ENCODE data around the gene LRRC34. TPM values are rescaled to one million over a fixed set of nuclear protein-coding genes. Genes with fewer than 3 reads are reported as not detected.

Gene LRRC34
- polyA plus RNA-seq, 1 donor (not counting 4 experiments of a cell fraction or from before 2014, with no cell fraction given), result 0.43 TPM

- dilution Hi-C loops (cut with MboI; ENCODE audit: extremely low pct_ligation_motif_present, low sequenced_read_pairs), result no loop called here
- Histone ChIP-seq H3K4me2 (ENCODE audit: control insufficient read depth, extremely low read depth, insufficient read depth, low read depth, low read length) (no peak overlapping the region), H3K4me1 (ENCODE audit: control insufficient read depth, extremely low read depth, insufficient read depth, low read length) (peaks cover 7% of the 10 kb centered on the region), H3K9me1 (ENCODE audit: control insufficient read depth, extremely low read depth, insufficient read depth, low read length) (no peaks in the 10 kb centered on the region), H4K20me1 (ENCODE audit: control insufficient read depth, extremely low read depth, insufficient read depth, low read length) (no peaks in the 10 kb centered on the region), H3K27ac (ENCODE audit: control insufficient read depth, insufficient read depth, low read length) (no peak overlapping the region), H3K9ac (ENCODE audit: control insufficient read depth, extremely low read depth, insufficient read depth, low read length) (no peak overlapping the region), H3K36me3 (ENCODE audit: control insufficient read depth in 2 of 2, extremely low read depth in 1 of 2, insufficient read depth in 2 of 2, low read length in 2 of 2) (no peaks in the 10 kb centered on the region), H3K27me3 (ENCODE audit: control insufficient read depth, extremely low read depth, insufficient read depth, low read length) (no peaks in the 10 kb centered on the region), H3K9me3 (ENCODE audit: control insufficient read depth, low read depth, low read length) (no peaks in the 10 kb centered on the region), H2AFZ (ENCODE audit: control insufficient read depth, low read length) (no peak overlapping the region), H3K79me2 (ENCODE audit: control insufficient read depth, insufficient read depth, low read length) (no peaks in the 10 kb centered on the region), H3K4me3 (ENCODE audit: control insufficient read depth in 2 of 3, extremely low read depth in 1 of 3, insufficient read depth in 2 of 3, low read depth in 1 of 3, low read length in 3 of 3) (no peak overlapping the region)
- TF ChIP-seq EZH2 (IDR thresholded peaks at IDR 0.05; ENCODE audit: low read length), result no peak
- DNase-seq (ENCODE audit: low read depth, low spot score) (no peak), FAIRE-seq (no peak)
Measured at GRCh38 chr3:169809230-169809795, 3.4 kb downstream of the LRRC34 start.

DNA sequence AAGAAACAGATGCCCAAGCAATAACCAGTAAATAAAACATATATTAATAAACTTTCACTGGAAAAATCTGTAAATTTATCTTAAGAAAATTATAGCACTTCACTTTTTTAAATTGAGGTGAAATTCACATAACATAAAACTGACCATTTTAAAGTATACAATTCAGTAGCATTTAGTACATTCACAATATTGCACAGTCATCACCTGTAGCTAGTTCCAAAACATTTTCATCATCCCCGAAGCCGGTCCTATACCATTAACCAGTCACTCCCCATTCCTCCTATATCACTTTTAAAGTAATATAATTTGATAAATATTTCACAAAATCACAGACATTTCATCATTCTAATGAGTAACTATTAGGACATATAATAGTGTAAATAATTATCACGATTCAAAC is 8.0 kb downstream of the LRRC34 start:
- Histone ChIP-seq H3K4me1 (ENCODE audit: control insufficient read depth, extremely low read depth, insufficient read depth, low read length) (no peaks in the 10 kb centered on the region), H3K27ac (ENCODE audit: control insufficient read depth, insufficient read depth, low read length) (no peak overlapping the region), H2AFZ (ENCODE audit: control insufficient read depth, low read length) (no peak overlapping the region), H3K9ac (ENCODE audit: control insufficient read depth, extremely low read depth, insufficient read depth, low read length) (no peak overlapping the region), H3K4me2 (ENCODE audit: control insufficient read depth, extremely low read depth, insufficient read depth, low read depth, low read length) (no peak overlapping the region), H3K27me3 (ENCODE audit: control insufficient read depth, extremely low read depth, insufficient read depth, low read length) (no peaks in the 10 kb centered on the region), H3K4me3 (ENCODE audit: control insufficient read depth in 2 of 3, extremely low read depth in 1 of 3, insufficient read depth in 2 of 3, low read depth in 1 of 3, low read length in 3 of 3) (no peak overlapping the region), H3K36me3 (ENCODE audit: control insufficient read depth in 2 of 2, extremely low read depth in 1 of 2, insufficient read depth in 2 of 2, low read length in 2 of 2) (no peaks in the 10 kb centered on the region), H3K9me1 (ENCODE audit: control insufficient read depth, extremely low read depth, insufficient read depth, low read length) (no peaks in the 10 kb centered on the region), H4K20me1 (ENCODE audit: control insufficient read depth, extremely low read depth, insufficient read depth, low read length) (no peaks in the 10 kb centered on the region), H3K79me2 (ENCODE audit: control insufficient read depth, insufficient read depth, low read length) (no peaks in the 10 kb centered on the region), H3K9me3 (ENCODE audit: control insufficient read depth, low read depth, low read length) (no peaks in the 10 kb centered on the region)
- dilution Hi-C loops (cut with MboI; ENCODE audit: extremely low pct_ligation_motif_present, low sequenced_read_pairs), result no loop called here
- TF ChIP-seq EZH2 (IDR thresholded peaks at IDR 0.05; ENCODE audit: low read length), result no peak
- FAIRE-seq (no peak), DNase-seq (ENCODE audit: low read depth, low spot score) (no peak)

- H4K20me1 ChIP-seq (ENCODE audit: control insufficient read depth, extremely low read depth, insufficient read depth, low read length), result no peaks in the 10 kb centered on the region
- no peaks in the 10 kb centered on the region for H3K27me3 ChIP-seq (ENCODE audit: control insufficient read depth, extremely low read depth, insufficient read depth, low read length)
- no peak for FAIRE-seq
- no peak overlapping the region for H3K27ac ChIP-seq (ENCODE audit: control insufficient read depth, insufficient read depth, low read length)
- DNase-seq (ENCODE audit: low read depth, low spot score), result no peak
- H3K4me3 ChIP-seq (ENCODE audit: control insufficient read depth in 2 of 3, extremely low read depth in 1 of 3, insufficient read depth in 2 of 3, low read depth in 1 of 3, low read length in 3 of 3), result no peak overlapping the region
- no peaks in the 10 kb centered on the region for H3K9me1 ChIP-seq (ENCODE audit: control insufficient read depth, extremely low read depth, insufficient read depth, low read length)
- peaks cover 0 to 1% of the 10 kb centered on the region in 2 experiments for H3K36me3 ChIP-seq (ENCODE audit: control insufficient read depth in 2 of 2, extremely low read depth in 1 of 2, insufficient read depth in 2 of 2, low read length in 2 of 2)
- no peak overlapping the region for H3K9ac ChIP-seq (ENCODE audit: control insufficient read depth, extremely low read depth, insufficient read depth, low read length)
- dilution Hi-C loops (cut with MboI; ENCODE audit: extremely low pct_ligation_motif_present, low sequenced_read_pairs), result no loop called here
- no peaks in the 10 kb centered on the region for H3K4me1 ChIP-seq (ENCODE audit: control insufficient read depth, extremely low read depth, insufficient read depth, low read length)
- no peaks in the 10 kb centered on the region for H3K79me2 ChIP-seq (ENCODE audit: control insufficient read depth, insufficient read depth, low read length)
- H3K9me3 ChIP-seq (ENCODE audit: control insufficient read depth, low read depth, low read length), result no peaks in the 10 kb centered on the region
- H2AFZ ChIP-seq (ENCODE audit: control insufficient read depth, low read length), result no peak overlapping the region
- TF ChIP-seq, protein P1, sequence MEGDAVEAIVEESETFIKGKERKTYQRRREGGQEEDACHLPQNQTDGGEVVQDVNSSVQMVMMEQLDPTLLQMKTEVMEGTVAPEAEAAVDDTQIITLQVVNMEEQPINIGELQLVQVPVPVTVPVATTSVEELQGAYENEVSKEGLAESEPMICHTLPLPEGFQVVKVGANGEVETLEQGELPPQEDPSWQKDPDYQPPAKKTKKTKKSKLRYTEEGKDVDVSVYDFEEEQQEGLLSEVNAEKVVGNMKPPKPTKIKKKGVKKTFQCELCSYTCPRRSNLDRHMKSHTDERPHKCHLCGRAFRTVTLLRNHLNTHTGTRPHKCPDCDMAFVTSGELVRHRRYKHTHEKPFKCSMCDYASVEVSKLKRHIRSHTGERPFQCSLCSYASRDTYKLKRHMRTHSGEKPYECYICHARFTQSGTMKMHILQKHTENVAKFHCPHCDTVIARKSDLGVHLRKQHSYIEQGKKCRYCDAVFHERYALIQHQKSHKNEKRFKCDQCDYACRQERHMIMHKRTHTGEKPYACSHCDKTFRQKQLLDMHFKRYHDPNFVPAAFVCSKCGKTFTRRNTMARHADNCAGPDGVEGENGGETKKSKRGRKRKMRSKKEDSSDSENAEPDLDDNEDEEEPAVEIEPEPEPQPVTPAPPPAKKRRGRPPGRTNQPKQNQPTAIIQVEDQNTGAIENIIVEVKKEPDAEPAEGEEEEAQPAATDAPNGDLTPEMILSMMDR (optimal IDR thresholded peaks at IDR 0.05 in 1 of 3, IDR thresholded peaks at IDR 0.05 in 1 of 3, conservative IDR thresholded peaks at IDR 0.05 in 1 of 3; ENCODE audit: extremely low read depth in 1 of 3, insufficient read depth in 2 of 3, low read length in 3 of 3), result no peak
- no peak for TF ChIP-seq EZH2 (IDR thresholded peaks at IDR 0.05; ENCODE audit: low read length)
- no peak overlapping the region for H3K4me2 ChIP-seq (ENCODE audit: control insufficient read depth, extremely low read depth, insufficient read depth, low read depth, low read length)
Measured at GRCh38 chr3:169792359-169792758, 20.3 kb downstream of the LRRC34 start.
